ENCODE data around the gene EYA4. TPM values are rescaled to one million over a fixed set of nuclear protein-coding genes. Genes with fewer than 3 reads are reported as not detected.

Gene EYA4
- total RNA-seq, 3 donors from 2014 or later, result 0.33 to 4.2 (median 0.44) TPM

DNA sequence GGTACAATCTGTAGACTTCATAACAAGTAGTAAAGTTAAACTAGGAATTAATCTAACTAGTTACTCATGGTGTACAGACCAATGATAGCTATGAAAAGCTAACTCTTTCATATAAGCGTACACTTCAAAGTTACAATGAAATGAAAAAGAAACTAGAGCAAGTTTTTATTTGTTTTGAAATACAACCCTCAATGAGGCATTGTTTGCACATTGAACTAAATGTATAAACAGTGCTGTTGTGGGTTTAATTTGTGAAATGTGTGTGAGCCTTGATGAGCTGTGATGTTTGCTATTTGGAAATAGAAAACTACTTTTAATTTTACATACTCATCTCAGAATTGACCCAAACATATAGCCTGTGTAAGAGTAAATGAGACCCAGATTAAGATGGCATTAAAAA is 11.1 kb upstream of the EYA4 start:
- Histone ChIP-seq H3K4me3 (no peak overlapping the region), H3K36me3 (no peaks in the 10 kb centered on the region), H3K27ac (no peak overlapping the region), H3K9me3 (peaks cover 0 to 5% of the 10 kb centered on the region in 2 donors), H3K27me3 (no peaks in the 10 kb centered on the region), H3K4me1 (no peaks in the 10 kb centered on the region)
- DNase-seq (ENCODE audit: low spot score in 2 of 2), result no peak
- TF ChIP-seq POLR2AphosphoS5 (IDR thresholded peaks at IDR 0.05) (no peak), POLR2A (IDR thresholded peaks at IDR 0.05) (no peak), CTCF (IDR thresholded peaks at IDR 0.05) (no peak)
- intact Hi-C loops (cut with DNase I; ENCODE audit: low total_unique reads), result no loop called here

- Histone ChIP-seq H3K4me1 (no peaks in the 10 kb centered on the region), H3K27ac (no peak overlapping the region), H3K4me3 (no peak overlapping the region), H3K27me3 (peaks cover 0 to 8% of the 10 kb centered on the region in 2 donors), H3K36me3 (no peaks in the 10 kb centered on the region), H3K9me3 (peaks cover 0 to 5% of the 10 kb centered on the region in 2 donors)
- intact Hi-C loops (cut with DNase I; ENCODE audit: low total_unique reads), result no loop called here
- no peak for DNase-seq (ENCODE audit: low spot score in 2 of 2)
- TF ChIP-seq POLR2AphosphoS5 (IDR thresholded peaks at IDR 0.05) (no peak), CTCF (IDR thresholded peaks at IDR 0.05) (no peak), POLR2A (IDR thresholded peaks at IDR 0.05) (no peak)
Observed at GRCh38 chr6:133235221-133235620, 5.9 kb upstream of the EYA4 start.

GRCh38 chr6:133236932-133237331 is 4.2 kb upstream of the EYA4 start:
- no peak for DNase-seq (ENCODE audit: low spot score in 2 of 2)
- TF ChIP-seq CTCF (IDR thresholded peaks at IDR 0.05) (no peak), POLR2A (IDR thresholded peaks at IDR 0.05) (no peak), POLR2AphosphoS5 (IDR thresholded peaks at IDR 0.05) (no peak)
- intact Hi-C loops (cut with DNase I; ENCODE audit: low total_unique reads), result no loop called here

DNA sequence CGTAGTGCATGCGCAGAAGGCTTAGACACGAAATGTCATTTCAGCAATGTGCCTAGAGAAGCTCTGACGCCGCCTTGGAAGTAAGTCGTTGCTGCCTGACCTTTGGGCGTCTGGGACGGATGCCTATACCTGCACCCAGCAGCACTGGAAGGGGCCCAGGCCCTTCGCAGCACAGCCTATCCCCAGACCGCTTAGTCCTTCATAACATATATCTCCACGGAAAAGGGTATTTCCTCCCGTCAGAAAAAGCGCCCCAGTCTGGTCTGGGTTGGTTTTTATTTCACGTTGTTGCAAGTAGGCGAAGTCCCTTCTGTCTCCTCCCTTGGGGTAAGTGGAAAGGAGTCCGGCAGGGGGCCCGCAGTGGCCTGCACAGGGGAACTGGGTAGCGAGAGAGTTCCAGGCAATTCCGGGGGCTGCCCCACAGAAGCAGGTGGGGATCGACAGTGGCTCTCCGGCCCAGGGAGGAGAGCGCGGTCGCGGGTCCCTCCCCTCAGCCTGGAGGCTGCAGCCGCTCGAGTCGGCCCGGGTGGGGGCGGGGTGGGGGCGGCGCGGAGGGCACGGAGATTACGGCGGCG is 559 bp upstream of the EYA4 start:
- H3K4me3 ChIP-seq, result peak overlapping the region; percentile 39 to 66 (median 45)
- H3K27me3 ChIP-seq, result peaks cover 0 to 59% of the 10 kb centered on the region in 2 donors
- H3K4me1 ChIP-seq, result peaks cover 0 to 3% of the 10 kb centered on the region in 2 donors
- H3K27ac ChIP-seq, result no peak overlapping the region
- DNase-seq (ENCODE audit: low spot score in 2 of 2), result no peak
- TF ChIP-seq POLR2AphosphoS5 (IDR thresholded peaks at IDR 0.05) (no peak), POLR2A (IDR thresholded peaks at IDR 0.05) (no peak), CTCF (IDR thresholded peaks at IDR 0.05) (no peak)
- H3K36me3 ChIP-seq, result no peaks in the 10 kb centered on the region
- intact Hi-C loops (cut with DNase I; ENCODE audit: low total_unique reads), result no loop called here
- H3K9me3 ChIP-seq, result no peaks in the 10 kb centered on the region

More at GRCh38 chr6:133236932-133237331, 4.2 kb upstream of the EYA4 start:
- Histone ChIP-seq H3K36me3 (no peaks in the 10 kb centered on the region), H3K4me1 (peaks cover 0 to 3% of the 10 kb centered on the region in 2 donors), H3K4me3 (no peak overlapping the region), H3K27ac (no peak overlapping the region), H3K9me3 (peaks cover 0 to 5% of the 10 kb centered on the region in 2 donors), H3K27me3 (peaks cover 0 to 25% of the 10 kb centered on the region in 2 donors)

DNA sequence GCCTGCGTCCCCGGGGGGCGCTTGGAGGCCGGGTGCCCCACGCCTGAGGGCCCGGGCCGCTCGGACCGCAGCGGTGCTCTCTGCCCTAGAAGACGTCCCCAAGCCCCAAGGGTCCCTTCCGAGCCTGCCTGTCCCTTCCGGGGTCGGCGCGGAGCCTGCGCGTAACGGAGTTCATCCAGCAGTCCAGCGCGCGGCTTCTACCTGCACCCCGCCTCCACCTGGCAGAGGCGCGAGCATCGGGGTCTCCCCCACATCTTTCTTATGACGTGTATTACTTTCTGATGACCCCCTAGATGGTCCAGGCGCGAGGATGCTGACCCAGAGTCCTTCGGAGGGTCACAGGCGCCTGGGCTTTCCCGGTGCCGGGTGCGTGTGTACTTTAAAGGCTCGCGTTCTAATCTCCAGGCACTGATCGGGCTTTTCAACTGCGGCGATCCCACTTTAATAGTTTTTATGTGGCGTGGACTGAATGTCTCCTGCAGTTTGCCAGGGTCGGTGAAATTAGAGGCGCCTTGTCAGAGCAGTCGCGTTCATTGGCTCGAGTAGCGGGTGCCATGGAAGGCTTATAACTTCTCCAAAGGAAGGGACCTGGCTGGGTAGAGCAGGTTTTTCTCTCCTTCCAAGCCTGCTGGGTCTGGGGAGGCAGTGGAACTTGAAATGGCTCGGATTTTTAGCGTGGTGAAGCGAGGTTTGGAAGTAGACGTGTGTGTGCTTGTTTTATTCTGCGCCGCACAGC is 912 bp downstream of the EYA4 start:
- H3K4me3 ChIP-seq, result peak overlapping the region; percentile 39 to 66 (median 45)
- H3K36me3 ChIP-seq, result no peaks in the 10 kb centered on the region
- peaks cover 0 to 64% of the 10 kb centered on the region in 2 donors for H3K27me3 ChIP-seq
- no peaks in the 10 kb centered on the region for H3K9me3 ChIP-seq
- TF ChIP-seq POLR2AphosphoS5 (IDR thresholded peaks at IDR 0.05) (no peak), CTCF (IDR thresholded peaks at IDR 0.05) (no peak), POLR2A (IDR thresholded peaks at IDR 0.05) (no peak)
- no peak overlapping the region for H3K27ac ChIP-seq
- DNase-seq (ENCODE audit: low spot score in 2 of 2), result no peak
- intact Hi-C loops (cut with DNase I; ENCODE audit: low total_unique reads), result no loop called here
- H3K4me1 ChIP-seq, result peaks cover 0 to 3% of the 10 kb centered on the region in 2 donors

All from breast epithelium (tissue), 4 donors.